ENCODE results near the gene MYBPH.

The MYBPH gene

DNA sequence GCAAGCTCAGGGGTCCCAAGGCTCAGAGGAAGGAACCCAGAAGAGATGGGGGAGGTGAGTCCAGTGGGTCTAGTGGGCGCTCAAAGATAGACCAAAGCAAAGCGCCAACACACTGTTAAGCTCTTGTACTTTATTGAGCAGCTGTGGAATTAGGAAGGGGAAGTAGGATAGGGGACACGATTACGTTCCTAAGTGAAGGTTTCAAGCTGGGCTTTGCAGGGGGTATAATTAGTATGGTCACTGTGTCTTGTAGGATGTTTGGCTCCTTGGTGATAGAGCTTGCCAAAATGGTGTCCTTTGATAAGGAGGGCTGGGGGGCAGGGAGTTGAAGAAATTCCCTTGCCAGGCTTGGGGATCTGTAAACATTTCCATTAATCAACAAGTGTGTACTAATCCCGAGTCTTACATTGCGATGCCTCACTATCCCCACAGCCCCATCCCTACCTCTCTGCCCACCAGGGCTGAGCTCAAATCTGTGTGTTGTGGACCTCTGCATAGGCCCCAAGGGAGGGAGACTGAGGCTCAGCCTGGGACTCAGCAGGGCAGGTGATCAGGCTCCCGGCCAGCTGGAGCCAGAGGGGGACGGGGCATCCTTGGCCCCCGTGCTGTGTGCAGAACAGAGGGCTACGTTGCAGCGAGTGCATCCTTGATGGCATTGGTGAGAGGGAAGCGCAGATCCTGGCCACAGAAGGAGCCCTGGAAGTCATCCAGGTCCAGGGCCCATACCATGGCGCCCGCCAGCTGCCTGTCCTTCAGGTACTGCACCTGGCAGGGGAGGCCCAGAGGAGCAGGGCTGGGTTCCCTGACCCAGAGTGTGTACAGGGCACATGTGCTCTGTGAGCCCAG lies 3.4 kb upstream of the MYBPH start:
- no peak for DNase-seq (ENCODE audit: low read depth)

DNA sequence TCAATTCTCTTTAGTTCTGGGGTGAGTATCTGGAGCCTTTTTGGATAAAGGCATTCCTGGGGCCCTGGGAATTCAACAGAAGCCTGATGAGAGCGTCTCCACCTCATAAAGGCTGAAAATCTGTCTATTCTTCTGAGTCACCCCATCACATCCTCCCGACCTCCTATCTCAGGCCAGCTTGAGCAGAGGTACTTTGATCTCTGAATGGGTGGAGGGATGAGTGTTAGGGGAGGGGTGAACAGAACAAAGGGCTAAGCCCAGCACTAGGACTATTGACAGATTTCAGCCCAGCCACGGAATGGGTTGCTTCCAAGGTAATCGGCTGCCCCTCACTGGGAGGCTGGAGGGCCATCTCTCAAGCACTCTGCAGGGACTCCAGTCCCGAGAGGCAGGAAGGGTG lies 2.5 kb upstream of the MYBPH start:
- no peak for DNase-seq (ENCODE audit: low read depth)

- DNase-seq (ENCODE audit: low read depth), result no peak
Measured at GRCh38 chr1:203177470-203178039, 1.9 kb upstream of the MYBPH start.

- DNase-seq (ENCODE audit: low read depth), result no peak
Measured at GRCh38 chr1:203177036-203177405, 1.4 kb upstream of the MYBPH start.

GRCh38 chr1:203176273-203177035 lies 828 bp upstream of the MYBPH start:
- DNase-seq (ENCODE audit: low read depth), result no peak

GRCh38 chr1:203175827-203176241 lies 208 bp upstream of the MYBPH start:
- DNase-seq (ENCODE audit: low read depth), result no peak

GRCh38 chr1:203174324-203174985 lies 1.2 kb downstream of the MYBPH start:
- no peak for DNase-seq (ENCODE audit: low read depth)

DNA sequence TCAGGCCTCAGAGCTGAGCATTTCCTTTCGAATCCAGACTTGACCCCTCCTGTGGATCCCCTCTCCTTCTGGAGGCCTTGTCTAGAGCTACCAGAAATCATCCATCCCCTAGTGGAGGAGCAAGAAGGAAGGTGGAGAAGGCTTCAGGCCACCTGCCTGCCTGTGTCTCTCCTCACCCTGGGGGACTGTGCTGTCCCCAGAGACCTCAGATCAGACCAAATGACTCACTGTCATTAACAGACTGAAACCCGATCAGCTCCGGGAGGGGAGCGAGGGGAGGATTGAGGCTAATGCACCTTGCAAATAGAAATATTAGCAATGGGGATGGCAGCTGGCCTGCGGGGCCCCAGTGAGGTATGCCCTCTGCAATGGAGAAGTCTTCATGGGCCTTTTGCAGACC lies 2.1 kb downstream of the MYBPH start:
- no peak for DNase-seq (ENCODE audit: low read depth)

- DNase-seq (ENCODE audit: low read depth), result no peak
Measured at GRCh38 chr1:203173011-203173555, 2.5 kb downstream of the MYBPH start.

DNA sequence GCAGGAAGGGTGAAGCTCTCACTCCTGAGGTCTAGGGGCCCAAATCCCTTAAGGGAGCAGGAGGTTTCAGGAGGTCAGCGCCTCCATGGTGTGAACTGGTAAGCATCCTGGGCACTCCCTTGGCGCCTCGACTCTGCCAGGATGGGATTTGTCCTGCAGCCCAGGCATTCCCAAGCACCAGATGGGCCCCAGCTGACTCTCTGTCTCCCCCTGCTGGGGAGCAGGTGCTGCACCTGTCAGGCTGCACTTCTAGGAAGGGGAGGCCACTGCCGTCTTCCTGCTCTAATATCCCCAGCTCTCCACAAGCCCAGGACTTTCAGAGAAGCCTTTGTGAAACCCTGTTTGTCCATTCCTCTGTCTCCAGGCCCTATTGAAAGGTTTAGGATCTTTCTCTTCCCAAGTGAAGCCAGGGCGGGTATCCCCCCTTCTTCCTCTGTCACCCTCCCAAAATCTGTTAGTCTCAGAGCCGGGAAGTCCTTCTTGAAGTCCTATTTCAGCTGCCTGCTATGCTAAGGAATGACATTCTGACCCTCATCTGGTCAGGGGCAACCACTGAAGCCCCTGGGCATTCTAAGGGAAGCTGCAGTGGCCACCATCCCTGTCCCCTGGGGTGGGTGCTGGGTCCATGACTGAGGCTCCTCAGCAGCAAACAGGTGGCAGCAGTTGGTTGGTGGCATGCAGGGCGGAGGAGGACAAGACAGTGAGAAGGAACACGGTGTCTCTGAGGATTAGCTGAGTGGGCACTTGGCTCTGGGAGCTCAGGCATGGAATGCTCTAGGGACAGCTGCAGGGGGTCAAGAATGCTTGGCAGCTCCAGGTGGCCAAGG lies 3.2 kb downstream of the MYBPH start:
- DNase-seq (ENCODE audit: low read depth), result peak; percentile 8

- no peak for DNase-seq (ENCODE audit: low read depth)
Measured at GRCh38 chr1:203171341-203172183, 4.1 kb downstream of the MYBPH start.

- no peak for DNase-seq (ENCODE audit: low read depth)
Measured at GRCh38 chr1:203170625-203171330, 4.8 kb downstream of the MYBPH start.

- DNase-seq (ENCODE audit: low read depth), result no peak
Measured at GRCh38 chr1:203169770-203170520, 5.7 kb downstream of the MYBPH start.

GRCh38 chr1:203168991-203169390 lies 6.6 kb downstream of the MYBPH start:
- DNase-seq (ENCODE audit: low read depth), result no peak

GRCh38 chr1:203168256-203168786 lies 7.3 kb downstream of the MYBPH start:
- no peak for DNase-seq (ENCODE audit: low read depth)

DNA sequence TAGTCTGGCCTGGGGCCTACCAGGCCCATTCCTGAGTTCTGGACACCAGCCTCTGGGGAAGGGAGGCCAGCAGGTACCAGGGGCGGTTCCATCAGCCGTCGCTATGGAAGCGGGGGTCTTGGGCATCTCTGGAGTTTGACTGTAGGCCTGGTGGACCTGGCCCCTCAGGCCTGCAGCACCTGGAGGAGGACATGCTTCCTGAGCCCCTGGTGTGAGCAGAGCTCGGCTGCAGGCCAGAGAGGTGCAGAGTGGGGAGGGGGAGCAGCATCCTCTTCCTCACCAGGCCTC lies 7.8 kb downstream of the MYBPH start:
- no peak for DNase-seq (ENCODE audit: low read depth)

- DNase-seq (ENCODE audit: low read depth), result no peak
Measured at GRCh38 chr1:203167026-203167912, 8.4 kb downstream of the MYBPH start.

Data from stimulated activated CD8-positive, alpha-beta memory T cell treated with anti-CD3 and anti-CD28 coated beads, Interleukin-15, amount 100 ng/mL, for 24 hours (primary cell).